Type B pancreatic cell (in vitro differentiated cells): ENCODE data around the gene LRRTM2. TPM values are rescaled to one million over a fixed set of nuclear protein-coding genes. Genes with fewer than 3 reads are reported as not detected.

Experiments used
- DNase-seq: peaks from one replicate; pipeline ENCODE4 v3.0.0; 2021; ENCODE audit warnings: mixed read lengths; ENCODE audit not compliant: unreplicated experiment; ENCODE audit errors: extremely low spot score
- H3K27ac Mint-ChIP-seq: 2 replicates; pipeline ENCODE4 v1.8.0; 2021; ENCODE audit warnings: mild to moderate bottlenecking, mixed read lengths
- H3K27me3 Mint-ChIP-seq: 2 replicates; pipeline ENCODE4 v1.8.0; 2021; ENCODE audit warnings: mixed read lengths
- H3K36me3 Mint-ChIP-seq: 2 replicates; pipeline ENCODE4 v1.8.0; 2021; ENCODE audit warnings: mixed read lengths
- H3K4me1 Mint-ChIP-seq: one replicate; pipeline ENCODE4 v1.8.0; 2021; ENCODE audit warnings: mixed read lengths; ENCODE audit not compliant: unreplicated experiment
- H3K4me3 Mint-ChIP-seq: 2 replicates; pipeline ENCODE4 v1.8.0; 2021; ENCODE audit warnings: mild to moderate bottlenecking, mixed read lengths
- H3K9me3 Mint-ChIP-seq: 2 replicates; pipeline ENCODE4 v1.8.0; 2021; ENCODE audit warnings: mixed read lengths
- total RNA-seq: library from RNA; stranded (reverse); gene quantifications from 2 replicates; pipeline ENCODE4 v1.2.1, GENCODE V29; 2021; ENCODE audit warnings: low replicate concordance
- TF ChIP-seq, protein P1 (sequence below): fragments of 200-600 bp; sonication (generic); conservative IDR thresholded peaks from 2 replicates; pipeline ENCODE4 v1.5.0; 2021; ENCODE audit warnings: antibody characterized with exemption, mild to moderate bottlenecking

LRRTM2 gene
- total RNA-seq, 1 donor from 2014 or later, result 4.6 TPM

DNA sequence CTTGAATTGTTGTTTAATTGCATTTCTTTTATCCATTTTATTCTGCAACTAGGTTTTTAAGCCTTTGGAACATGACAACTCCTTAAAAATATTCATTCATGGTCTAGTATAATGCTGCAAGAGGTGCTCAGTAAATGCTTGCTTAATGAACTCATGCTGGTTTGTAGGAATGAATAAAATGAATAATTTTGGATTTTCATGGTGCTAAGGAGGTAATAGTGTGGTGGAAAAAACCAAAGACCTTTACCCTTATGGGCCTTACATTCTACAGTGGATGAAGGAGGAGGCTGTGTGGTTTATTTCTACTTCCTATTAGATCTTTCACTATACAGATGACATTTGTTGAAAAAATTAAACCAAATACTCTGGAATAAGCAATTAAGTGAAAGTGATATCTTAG is 43.4 kb downstream of the LRRTM2 start:
- Mint-ChIP-seq H3K4me3 (no peak overlapping the region), H3K27ac (peak overlapping the region; percentile 22), H3K9me3 (peaks cover 4% of the 10 kb centered on the region), H3K4me1 (peaks cover 25% of the 10 kb centered on the region), H3K27me3 (no peaks in the 10 kb centered on the region), H3K36me3 (peaks cover 52% of the 10 kb centered on the region)
- TF ChIP-seq, protein P1, sequence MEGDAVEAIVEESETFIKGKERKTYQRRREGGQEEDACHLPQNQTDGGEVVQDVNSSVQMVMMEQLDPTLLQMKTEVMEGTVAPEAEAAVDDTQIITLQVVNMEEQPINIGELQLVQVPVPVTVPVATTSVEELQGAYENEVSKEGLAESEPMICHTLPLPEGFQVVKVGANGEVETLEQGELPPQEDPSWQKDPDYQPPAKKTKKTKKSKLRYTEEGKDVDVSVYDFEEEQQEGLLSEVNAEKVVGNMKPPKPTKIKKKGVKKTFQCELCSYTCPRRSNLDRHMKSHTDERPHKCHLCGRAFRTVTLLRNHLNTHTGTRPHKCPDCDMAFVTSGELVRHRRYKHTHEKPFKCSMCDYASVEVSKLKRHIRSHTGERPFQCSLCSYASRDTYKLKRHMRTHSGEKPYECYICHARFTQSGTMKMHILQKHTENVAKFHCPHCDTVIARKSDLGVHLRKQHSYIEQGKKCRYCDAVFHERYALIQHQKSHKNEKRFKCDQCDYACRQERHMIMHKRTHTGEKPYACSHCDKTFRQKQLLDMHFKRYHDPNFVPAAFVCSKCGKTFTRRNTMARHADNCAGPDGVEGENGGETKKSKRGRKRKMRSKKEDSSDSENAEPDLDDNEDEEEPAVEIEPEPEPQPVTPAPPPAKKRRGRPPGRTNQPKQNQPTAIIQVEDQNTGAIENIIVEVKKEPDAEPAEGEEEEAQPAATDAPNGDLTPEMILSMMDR, result no peak
- no peak for DNase-seq

DNA sequence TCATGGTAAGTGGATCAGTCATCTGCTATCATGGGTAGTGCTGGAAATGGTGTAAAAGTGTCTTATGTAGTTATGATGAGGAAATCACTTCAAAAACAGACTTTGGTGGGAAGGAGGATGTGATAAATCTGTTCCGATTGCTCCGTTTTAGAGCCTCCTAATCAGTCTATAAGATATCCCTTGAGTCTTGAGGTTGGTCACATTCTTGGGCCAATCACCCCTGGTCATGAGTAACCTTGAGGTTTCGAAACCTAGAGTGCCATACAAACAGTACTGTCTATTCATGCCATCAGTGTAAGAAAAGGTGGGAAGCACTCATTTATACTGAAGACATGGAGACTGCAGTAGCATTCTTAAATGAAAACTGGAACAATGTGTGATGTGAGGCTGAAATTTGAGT is 45.8 kb downstream of the LRRTM2 start:
- H3K9me3 Mint-ChIP-seq, result no peaks in the 10 kb centered on the region
- H3K27ac Mint-ChIP-seq, result peak overlapping the region; percentile 27
- no peak overlapping the region for H3K4me3 Mint-ChIP-seq
- H3K4me1 Mint-ChIP-seq, result peaks cover 18% of the 10 kb centered on the region
- peaks cover 48% of the 10 kb centered on the region for H3K36me3 Mint-ChIP-seq
- TF ChIP-seq, protein P1, result no peak
- no peaks in the 10 kb centered on the region for H3K27me3 Mint-ChIP-seq
- DNase-seq, result no peak

DNA sequence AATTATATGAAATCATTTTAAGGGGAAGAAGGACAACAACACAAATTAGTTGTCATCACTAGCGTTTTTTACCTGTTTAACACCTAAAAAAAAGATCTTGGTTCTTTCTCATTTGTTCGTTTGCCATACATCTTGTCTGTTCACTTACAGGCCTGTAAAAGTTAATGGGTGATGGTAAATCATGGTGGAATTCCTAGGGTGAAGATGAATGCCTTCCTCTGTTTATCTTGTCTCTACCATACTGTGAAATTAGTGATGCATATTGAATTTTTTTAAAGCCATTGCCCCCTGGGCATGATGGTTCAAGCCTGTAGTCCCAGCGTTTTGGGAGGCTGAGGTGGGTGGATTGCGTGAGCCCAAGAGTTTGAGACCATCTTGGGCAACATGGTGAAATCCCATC is 46.6 kb downstream of the LRRTM2 start:
- DNase-seq, result no peak
- Mint-ChIP-seq H3K4me1 (peaks cover 18% of the 10 kb centered on the region), H3K9me3 (no peaks in the 10 kb centered on the region), H3K27me3 (no peaks in the 10 kb centered on the region), H3K4me3 (no peak overlapping the region), H3K36me3 (peaks cover 52% of the 10 kb centered on the region), H3K27ac (no peak overlapping the region)
- TF ChIP-seq, protein P1, result no peak

DNA sequence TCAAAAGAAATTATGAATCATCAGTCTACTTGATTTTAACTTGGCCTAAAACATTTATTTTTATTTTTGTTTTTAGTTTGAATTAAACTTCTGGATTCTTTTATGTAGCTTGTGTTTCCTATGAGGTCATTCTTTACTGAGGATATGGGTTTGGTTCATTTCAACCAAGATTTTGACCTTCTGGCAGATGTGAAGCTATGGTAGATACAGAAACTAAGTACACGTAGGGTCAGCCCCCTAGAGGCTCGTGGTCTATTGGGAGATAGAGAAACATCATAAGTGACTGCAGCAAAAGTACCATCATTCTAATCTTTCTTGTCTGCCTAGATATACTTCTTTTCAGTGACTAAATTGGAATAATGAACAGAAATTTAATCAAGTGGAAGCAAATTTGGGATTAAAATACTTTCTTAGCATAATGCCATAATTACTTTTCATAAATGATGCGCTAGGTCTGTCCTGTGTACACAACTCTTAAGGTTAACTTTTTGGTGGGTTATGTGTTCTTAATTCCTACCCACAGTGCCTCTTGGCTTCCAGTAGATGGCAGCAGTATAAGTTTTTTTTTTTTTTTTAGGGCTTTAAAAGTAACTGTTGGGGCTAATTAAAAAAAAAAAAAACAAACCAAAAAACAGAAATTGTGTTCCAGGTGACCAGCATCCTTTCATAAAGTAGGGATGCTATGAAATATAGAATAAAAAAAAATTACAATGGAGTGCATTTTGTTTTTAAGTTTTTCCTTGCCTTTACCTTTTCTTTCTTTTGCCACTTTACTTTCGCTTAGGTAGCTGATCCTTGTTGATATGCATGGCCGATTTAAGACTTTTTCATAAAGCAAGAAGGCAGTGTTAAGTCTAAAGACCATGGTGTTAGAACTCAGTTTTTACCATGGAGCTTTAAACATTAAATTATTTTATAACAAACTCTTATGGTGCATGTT is 49.9 kb downstream of the LRRTM2 start:
- peaks cover 52% of the 10 kb centered on the region for H3K36me3 Mint-ChIP-seq
- H3K27me3 Mint-ChIP-seq, result no peaks in the 10 kb centered on the region
- H3K4me3 Mint-ChIP-seq, result no peak overlapping the region
- H3K9me3 Mint-ChIP-seq, result no peaks in the 10 kb centered on the region
- TF ChIP-seq, protein P1, result peak; percentile 81
- H3K27ac Mint-ChIP-seq, result no peak overlapping the region
- peaks cover 20% of the 10 kb centered on the region for H3K4me1 Mint-ChIP-seq
- DNase-seq, result no peak

DNA sequence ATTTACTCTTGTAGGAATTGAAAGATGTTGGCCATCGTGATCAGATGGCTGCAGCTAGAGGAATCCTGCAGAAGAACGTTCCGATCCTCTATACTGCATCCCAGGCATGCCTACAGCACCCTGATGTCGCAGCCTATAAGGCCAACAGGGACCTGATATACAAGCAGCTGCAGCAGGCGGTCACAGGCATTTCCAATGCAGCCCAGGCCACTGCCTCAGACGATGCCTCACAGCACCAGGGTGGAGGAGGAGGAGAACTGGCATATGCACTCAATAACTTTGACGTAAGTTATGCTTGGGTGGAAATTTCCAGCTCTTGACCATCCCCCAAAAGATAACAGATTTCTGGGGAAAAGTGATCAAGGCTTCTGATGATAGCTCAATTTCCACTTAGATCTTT is 50.6 kb downstream of the LRRTM2 start:
- H3K4me1 Mint-ChIP-seq, result peaks cover 20% of the 10 kb centered on the region
- H3K27ac Mint-ChIP-seq, result no peak overlapping the region
- no peak for DNase-seq
- H3K27me3 Mint-ChIP-seq, result no peaks in the 10 kb centered on the region
- TF ChIP-seq, protein P1, result no peak
- H3K36me3 Mint-ChIP-seq, result peaks cover 53% of the 10 kb centered on the region
- H3K4me3 Mint-ChIP-seq, result no peak overlapping the region
- no peaks in the 10 kb centered on the region for H3K9me3 Mint-ChIP-seq
